Endothelial cell of umbilical vein (primary cell): ENCODE data around the gene ZFYVE16.

Experiments used
- EZH2 ChIP-seq: IDR thresholded peaks from 2 replicates; pipeline ENCODE4 v1.6.1; 2012; ENCODE audit warnings: borderline replicate concordance, low read depth, mild to moderate bottlenecking, moderate library complexity, low read length, inconsistent platforms; ENCODE audit not compliant: severe bottlenecking
- POLR2AphosphoS5 ChIP-seq: IDR thresholded peaks from 2 replicates; pipeline ENCODE4 v1.6.1; 2012; ENCODE audit warnings: low read depth, mild to moderate bottlenecking, control low read depth, low read length, moderate library complexity; ENCODE audit not compliant: insufficient read depth
- TF ChIP-seq, protein P1 (sequence below), 2 donors: IDR thresholded peaks; 1 replicate in 1 of 2; 2 replicates in 1 of 2; pipeline ENCODE4 v1.5.1; 2011; ENCODE audit warnings: low read length in 2 of 2, mild to moderate bottlenecking in 2 of 2, moderate library complexity in 2 of 2, control low read depth in 1 of 2, inconsistent platforms in 1 of 2, low read depth in 1 of 2; ENCODE audit not compliant: insufficient read depth in 1 of 2; ENCODE audit errors: extremely low read depth in 1 of 2

GRCh38 chr5:80408484-80409366 is 861 bp downstream of the ZFYVE16 start:
- TF ChIP-seq EZH2: no peak
- TF ChIP-seq, protein P1, sequence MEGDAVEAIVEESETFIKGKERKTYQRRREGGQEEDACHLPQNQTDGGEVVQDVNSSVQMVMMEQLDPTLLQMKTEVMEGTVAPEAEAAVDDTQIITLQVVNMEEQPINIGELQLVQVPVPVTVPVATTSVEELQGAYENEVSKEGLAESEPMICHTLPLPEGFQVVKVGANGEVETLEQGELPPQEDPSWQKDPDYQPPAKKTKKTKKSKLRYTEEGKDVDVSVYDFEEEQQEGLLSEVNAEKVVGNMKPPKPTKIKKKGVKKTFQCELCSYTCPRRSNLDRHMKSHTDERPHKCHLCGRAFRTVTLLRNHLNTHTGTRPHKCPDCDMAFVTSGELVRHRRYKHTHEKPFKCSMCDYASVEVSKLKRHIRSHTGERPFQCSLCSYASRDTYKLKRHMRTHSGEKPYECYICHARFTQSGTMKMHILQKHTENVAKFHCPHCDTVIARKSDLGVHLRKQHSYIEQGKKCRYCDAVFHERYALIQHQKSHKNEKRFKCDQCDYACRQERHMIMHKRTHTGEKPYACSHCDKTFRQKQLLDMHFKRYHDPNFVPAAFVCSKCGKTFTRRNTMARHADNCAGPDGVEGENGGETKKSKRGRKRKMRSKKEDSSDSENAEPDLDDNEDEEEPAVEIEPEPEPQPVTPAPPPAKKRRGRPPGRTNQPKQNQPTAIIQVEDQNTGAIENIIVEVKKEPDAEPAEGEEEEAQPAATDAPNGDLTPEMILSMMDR (IDR thresholded peaks at IDR 0.05; ENCODE audit: extremely low read depth in 1 of 2, insufficient read depth in 1 of 2, low read depth in 1 of 2, low read length in 2 of 2): no peak
- no peak for TF ChIP-seq POLR2AphosphoS5
